Activated naive CD4-positive, alpha-beta T cell treated with anti-CD3 and anti-CD28 coated beads, Interleukin-2, amount 50 U/mL, for 72 hours (primary cell): ENCODE measurements around the gene RNF166. TPM values are rescaled to one million over a fixed set of nuclear protein-coding genes. Genes with fewer than 3 reads are reported as not detected.
A peak's percentile ranks its signal among the peaks of the same experiment; 100 is the strongest.

Source experiments
- ATAC-seq, 2 donors: fragments of 150-1000 bp; cut with Tn5 transposase; 2 replicates each; pipeline ENCODE4 v1.10.0; 2021; ENCODE audit warnings: mild to moderate bottlenecking in 2 of 2, moderate library complexity in 2 of 2
- DNase-seq, 2 donors: peaks; one replicate each; pipeline ENCODE4 v3.0.0; 2021 to 2022; ENCODE audit warnings: low spot score in 2 of 2
- H3K27ac Mint-ChIP-seq, 2 donors: one replicate each; pipeline ENCODE4 v1.8.0; 2022; ENCODE audit warnings: mild to moderate bottlenecking in 2 of 2, mixed read lengths in 2 of 2
- H3K36me3 Mint-ChIP-seq, 2 donors: one replicate each; pipeline ENCODE4 v1.8.0; 2022; ENCODE audit warnings: mixed read lengths in 2 of 2
- H3K9me3 Mint-ChIP-seq, 2 donors: one replicate each; pipeline ENCODE4 v1.8.0; 2022; ENCODE audit warnings: mixed read lengths in 2 of 2
- total RNA-seq, 2 donors: library from RNA; stranded (reverse); gene quantifications; one replicate each; pipeline ENCODE4 v1.2.3, GENCODE V29; 2022

Gene RNF166
- total RNA-seq, 2 donors from 2014 or later = 47.5 to 82.5 TPM

DNA sequence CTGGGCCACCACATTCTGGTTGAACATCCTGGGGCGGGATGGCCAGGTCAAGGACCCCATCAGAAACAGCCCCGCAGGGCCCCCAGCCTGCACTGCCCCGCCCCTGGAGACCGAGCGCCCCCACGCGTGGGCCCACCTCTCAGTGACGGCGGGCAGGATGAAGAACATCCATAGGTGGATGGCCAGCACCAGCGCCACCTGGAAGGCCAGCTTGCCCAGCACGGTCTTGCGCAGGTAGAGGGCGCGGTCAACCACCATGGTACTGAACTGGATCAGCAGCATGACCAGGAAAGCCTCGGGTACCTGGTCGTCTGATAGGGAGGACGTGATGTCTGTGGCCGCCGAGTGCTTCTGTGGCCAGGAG is 13.7 kb upstream of the RNF166 start:
- no peaks in the 10 kb centered on the region for H3K9me3 Mint-ChIP-seq
- no peak for DNase-seq
- no peak overlapping the region for H3K27ac Mint-ChIP-seq
- no peak for ATAC-seq
- H3K36me3 Mint-ChIP-seq = peaks cover 0 to 6% of the 10 kb centered on the region in 2 donors

DNA sequence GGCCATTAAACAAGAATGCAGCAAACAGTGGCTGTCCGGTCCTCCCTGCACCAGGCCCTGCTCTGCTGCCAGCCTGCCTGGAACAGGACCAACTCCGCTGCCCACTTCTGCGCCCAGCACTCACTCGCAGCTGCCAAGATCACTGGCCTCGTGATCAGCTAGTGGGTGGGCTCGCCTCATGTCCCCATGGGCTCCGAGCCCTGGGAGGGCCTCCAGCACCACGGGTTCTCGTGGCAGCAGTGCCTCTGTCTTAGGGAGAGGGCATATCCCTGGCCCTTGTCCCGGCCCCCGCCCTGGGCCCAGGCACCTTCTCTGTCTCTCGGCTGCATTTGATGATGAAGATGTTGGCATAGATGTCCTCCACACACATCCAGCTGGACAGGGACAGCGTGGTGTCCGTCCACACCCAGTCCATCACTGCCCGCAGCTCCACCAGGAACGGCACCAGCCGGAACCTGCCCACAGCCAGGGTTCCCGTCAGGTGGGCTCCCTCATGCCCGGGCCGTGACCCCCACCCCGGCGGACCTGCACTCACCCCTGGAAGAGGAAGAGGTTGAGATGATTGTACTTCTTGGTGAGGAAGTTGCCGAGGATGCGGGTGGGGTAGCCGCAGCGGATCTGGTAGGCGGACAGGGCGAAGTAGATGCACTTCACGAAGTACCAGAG is 13.2 kb upstream of the RNF166 start:
- peaks cover 0 to 6% of the 10 kb centered on the region in 2 donors for H3K36me3 Mint-ChIP-seq
- DNase-seq = no peak
- peak overlapping the region in 1 of 2 donors; percentile 36 for H3K27ac Mint-ChIP-seq
- ATAC-seq = no peak
- no peaks in the 10 kb centered on the region for H3K9me3 Mint-ChIP-seq

DNA sequence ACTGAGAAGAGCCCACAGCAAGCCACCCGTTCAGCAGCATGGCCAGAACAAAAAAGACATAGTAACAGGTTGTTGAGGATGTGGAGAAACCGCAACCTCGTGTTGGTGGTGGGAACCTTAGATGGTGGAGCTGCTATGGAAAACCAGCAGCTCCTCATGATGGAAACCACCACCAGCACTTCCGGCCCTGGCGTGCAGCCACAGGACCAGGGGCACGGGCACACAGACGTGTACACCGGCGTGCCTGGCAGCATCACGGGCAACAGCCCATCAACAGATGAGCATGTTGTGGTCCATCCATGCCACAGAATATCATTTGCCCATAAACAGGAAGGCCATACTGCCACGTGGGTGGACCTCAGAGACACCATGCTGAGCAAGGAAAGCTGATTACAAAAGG is 12.0 kb upstream of the RNF166 start:
- ATAC-seq (no peak), DNase-seq (no peak)
- peak overlapping the region in 1 of 2 donors; percentile 68 for H3K27ac Mint-ChIP-seq
- peaks cover 0 to 6% of the 10 kb centered on the region in 2 donors for H3K36me3 Mint-ChIP-seq
- H3K9me3 Mint-ChIP-seq = no peaks in the 10 kb centered on the region

DNA sequence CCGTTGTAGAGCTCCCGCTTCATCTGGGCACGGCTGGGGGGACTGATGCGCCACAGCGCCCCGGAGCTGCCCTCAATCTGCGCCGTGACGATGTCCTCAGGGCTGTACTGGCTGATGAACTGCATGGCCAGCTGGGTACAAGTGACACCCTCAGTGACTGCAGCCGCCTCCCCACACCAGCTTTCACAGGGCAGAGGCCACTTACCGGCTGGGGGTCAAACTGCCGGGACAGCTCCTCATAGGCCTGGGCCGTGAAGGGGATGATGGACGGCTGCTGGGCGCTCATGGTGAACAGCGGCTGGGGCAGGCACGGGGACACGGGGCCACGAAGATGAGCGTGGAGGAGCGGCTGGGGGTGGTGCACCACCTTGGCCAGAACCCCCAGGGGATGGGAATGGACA is 10.4 kb upstream of the RNF166 start:
- no peak for ATAC-seq

DNA sequence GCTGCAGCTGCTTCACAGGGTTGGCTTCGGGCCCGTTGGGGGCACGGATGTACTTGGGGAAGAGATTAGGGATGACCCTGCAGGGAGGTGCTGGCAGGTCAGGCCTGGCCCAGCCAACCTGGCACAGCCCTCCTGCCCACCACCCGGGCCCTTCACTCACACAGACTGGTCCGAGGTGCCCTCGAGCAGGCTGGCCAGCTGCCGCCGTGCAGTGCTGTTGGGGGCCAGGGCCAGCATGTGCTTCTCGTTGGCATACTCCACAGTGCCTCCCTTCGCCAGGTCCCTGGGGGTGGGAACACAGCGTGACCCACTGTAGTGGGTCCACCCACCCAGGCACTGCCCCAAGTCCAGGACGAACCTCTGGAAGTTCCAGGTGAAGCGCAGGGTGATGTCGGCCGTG is 10.0 kb upstream of the RNF166 start:
- peaks cover 0 to 6% of the 10 kb centered on the region in 2 donors for H3K36me3 Mint-ChIP-seq

More for the DNA sequence above, 10.4 kb upstream of the RNF166 start:
- peaks cover 0 to 6% of the 10 kb centered on the region in 2 donors for H3K36me3 Mint-ChIP-seq
- DNase-seq = no peak
- H3K9me3 Mint-ChIP-seq = no peaks in the 10 kb centered on the region
- H3K27ac Mint-ChIP-seq = no peak overlapping the region

DNA sequence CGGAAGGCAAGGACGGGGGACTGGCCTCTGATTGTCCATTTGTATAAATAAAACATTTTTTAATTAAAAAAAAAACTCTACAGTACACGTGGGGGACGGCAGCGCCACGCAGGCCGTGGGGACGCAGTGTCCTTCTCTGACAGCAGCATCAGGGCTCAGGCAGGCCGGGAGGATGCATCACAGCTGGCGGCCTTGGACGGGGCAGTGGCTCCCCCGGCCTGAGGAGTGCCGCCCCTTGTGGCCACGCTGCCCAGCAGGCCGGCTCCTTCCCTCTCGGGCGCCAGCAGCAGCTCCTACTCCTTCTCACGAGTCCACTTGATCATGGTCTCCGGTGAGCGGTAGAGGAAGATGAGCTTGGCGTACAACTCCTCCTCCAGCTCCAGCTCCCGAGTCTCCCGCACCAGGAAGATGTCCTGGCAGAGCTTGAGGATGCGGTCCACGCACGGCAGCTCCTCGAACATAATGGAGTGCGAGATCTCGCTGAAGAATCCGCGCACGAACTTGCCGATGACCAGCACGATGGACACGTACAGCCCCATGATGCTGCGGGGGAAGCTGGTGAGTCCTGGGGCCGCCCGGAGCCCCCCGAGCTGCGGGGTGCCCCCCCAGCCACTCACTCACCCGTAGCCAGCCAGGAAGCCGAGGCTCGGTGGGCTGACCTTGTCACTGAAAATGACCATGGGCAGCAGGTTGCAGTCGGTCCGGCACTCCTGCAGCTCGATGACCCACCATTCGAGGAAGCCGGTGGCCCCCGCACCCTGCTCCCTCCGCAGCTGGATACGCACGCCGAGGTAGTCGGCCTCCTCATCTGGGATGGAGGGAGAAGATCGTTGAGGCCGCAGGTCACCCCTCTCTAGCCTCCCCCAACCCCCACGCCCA is 9.3 kb upstream of the RNF166 start:
- Mint-ChIP-seq H3K9me3 (no peaks in the 10 kb centered on the region), H3K27ac (no peak overlapping the region), H3K36me3 (peaks cover 0 to 6% of the 10 kb centered on the region in 2 donors)
- no peak for ATAC-seq
- no peak for DNase-seq

More for the DNA sequence above, 10.0 kb upstream of the RNF166 start:
- Mint-ChIP-seq H3K9me3 (no peaks in the 10 kb centered on the region), H3K27ac (no peak overlapping the region)
- no peak for DNase-seq
- ATAC-seq = peak in 1 of 2 donors; percentile 11

DNA sequence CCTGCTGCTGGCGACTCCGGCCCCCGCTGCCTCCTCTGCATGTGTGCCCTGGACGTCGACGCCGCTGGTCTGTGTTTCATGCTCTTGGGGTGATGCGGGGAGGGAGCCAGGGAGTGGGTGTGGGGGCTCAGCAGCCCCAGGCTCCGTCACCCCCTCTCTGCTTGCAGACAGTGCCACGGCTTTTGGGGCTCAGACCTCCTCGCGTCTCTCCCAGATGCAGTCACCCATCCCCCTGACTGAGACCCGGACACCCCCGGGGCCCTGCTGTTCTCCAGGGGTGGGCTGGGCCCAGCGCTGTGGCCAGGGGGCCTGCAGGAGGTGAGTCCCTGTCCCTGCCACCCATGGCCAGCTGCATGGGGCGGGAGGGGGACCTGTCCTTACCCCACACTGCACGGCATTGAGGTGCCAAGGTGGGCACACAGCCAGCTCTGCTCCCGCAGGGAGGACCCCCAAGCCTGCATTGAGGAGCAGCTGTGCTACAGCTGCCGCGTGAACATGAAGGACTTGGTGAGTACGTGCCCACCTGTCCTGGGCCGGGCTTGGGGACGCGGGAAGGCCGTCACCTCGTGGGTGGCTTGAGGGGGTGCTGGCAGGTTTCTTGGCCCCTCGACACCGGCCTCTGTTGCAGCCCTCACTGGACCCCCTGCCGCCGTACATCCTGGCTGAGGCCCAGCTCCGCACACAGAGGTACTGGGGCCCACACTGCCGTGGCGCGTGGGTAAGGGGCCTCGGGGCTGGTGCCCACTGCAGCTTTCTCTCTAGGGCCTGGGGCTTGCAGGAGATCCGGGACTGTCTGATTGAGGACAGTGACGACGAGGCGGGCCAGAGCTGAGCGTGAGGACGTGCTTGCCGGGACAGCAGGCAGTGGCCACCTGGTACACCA is 8.5 kb upstream of the RNF166 start:
- no peaks in the 10 kb centered on the region for H3K9me3 Mint-ChIP-seq

DNA sequence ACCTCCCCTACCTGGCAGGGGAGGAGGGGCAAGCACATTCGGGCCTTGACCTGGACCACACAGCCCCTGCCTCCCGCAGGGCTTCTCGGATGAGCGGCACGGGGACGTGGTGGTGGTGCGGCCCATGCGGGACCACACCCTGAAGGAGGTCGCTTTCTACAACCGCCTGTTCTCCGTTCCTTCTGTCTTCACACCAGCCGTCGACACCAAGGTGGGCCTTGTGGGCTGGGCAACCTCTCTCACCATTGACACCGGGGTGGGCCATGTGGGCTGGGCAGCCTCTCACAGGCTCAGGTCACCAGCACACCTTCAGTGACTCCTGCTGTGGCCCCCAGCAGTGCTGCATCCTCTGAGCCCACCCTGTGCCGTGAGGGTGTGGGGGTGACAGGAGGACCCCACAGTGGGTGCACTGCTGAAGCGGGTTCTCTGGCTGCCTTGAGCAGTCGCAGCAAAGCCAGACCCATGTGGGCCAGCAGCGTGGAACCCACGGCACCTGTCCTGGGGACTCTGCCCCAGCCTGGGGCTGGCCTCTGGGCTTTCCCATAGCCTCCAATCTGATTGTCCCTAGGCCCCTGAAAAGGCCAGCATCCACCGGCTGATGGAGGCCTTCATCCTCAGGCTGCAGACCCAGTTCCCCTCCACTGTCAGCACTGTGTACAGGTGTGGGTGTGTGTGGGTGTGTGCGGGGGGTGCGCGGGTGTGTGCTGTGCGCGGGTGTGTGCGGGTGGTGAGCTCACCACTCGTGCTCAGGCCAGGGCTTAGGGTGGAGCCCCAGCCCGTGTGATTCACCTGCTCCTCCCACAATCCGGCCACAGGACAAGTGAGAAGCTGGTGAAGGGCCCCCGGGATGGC is 7.6 kb upstream of the RNF166 start:
- Mint-ChIP-seq H3K36me3 (peaks cover 0 to 6% of the 10 kb centered on the region in 2 donors), H3K9me3 (no peaks in the 10 kb centered on the region), H3K27ac (no peak overlapping the region)
- ATAC-seq = peak in 1 of 2 donors; percentile 33
- no peak for DNase-seq

More for the DNA sequence above, 8.5 kb upstream of the RNF166 start:
- peaks cover 0 to 6% of the 10 kb centered on the region in 2 donors for H3K36me3 Mint-ChIP-seq
- ATAC-seq (no peak), DNase-seq (no peak)
- no peak overlapping the region for H3K27ac Mint-ChIP-seq

DNA sequence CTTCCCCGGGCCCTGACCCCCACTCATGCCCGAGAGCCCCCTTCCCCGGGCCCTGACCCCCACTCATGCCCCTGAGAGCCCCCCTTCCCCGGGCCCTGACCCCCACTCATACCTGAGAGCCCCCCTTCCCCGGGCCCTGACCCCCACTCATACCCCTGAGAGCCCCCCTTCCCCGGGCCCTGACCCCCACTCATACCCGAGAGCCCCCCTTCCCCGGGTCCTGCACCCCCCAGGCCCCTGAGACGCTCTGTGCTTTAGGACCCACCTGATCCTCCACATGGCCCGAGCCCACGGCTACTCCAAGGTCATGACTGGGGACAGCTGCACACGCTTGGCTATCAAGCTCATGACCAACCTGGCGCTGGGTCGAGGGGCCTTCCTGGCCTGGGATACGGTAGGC is 6.8 kb upstream of the RNF166 start:
- H3K9me3 Mint-ChIP-seq = no peaks in the 10 kb centered on the region
- peaks cover 0 to 6% of the 10 kb centered on the region in 2 donors for H3K36me3 Mint-ChIP-seq

DNA sequence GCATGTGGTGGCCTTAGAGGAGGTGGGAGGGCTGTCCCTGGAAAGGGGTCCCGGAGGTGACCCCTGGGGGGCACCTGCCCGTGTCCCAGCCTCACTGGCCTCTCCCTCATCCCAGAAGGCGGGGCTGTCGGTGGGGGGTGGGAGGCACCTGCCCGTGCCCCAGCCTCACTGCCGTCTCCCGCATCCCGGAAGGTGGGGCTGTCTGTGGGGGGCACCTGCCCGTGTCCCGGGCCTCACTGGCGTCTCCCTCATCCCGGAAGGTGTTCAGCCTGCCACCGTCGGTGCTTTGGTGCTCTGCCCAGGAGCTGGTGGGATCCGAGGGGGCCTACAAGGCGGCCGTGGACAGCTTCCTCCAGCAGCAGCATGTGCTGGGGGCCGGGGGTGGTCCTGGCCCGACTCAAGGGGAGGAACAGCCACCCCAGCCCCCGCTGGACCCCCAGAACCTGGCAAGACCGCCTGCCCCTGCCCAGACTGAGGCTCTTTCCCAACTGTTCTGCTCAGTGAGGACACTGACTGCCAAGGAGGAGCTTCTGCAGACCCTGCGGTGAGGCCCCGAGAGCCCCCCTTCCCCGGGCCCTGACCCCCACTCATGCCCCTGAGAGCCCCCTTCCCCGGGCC is 6.3 kb upstream of the RNF166 start:
- DNase-seq = no peak
- H3K36me3 Mint-ChIP-seq = peaks cover 0 to 6% of the 10 kb centered on the region in 2 donors

More for the DNA sequence above, 6.8 kb upstream of the RNF166 start:
- ATAC-seq = no peak
- H3K27ac Mint-ChIP-seq = no peak overlapping the region
- no peak for DNase-seq

DNA sequence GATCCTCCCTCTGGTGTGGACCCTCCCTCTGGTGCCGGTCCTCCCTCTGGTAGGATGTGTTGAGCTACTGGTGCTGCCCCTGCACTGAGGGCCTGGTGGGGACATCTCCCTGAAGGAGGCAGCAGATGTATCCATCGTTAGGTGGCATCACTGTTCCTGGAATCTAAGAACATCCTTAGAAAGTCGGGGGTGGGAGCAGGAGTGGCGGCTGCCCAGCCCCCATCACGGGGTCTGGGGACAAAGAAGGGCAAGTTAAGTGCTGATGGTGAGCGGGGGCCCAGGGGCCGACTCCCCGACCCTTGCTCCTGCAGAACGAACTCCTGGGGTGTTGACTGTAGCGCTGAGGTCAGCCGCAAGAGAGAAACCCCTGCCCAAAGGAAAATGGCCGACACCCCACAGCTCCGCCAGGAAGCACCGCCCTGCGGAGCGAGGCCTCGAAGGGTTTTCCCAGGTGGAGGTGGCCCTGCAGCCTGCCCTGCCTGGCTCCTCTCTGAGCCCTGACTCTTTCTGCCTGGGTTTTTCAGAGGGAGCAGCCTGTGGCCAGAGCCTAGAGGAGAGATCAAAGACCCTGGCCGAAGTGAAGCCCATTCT is 5.6 kb upstream of the RNF166 start:
- peak overlapping the region in 1 of 2 donors; percentile 60 for H3K27ac Mint-ChIP-seq

More for the DNA sequence above, 6.3 kb upstream of the RNF166 start:
- Mint-ChIP-seq H3K9me3 (no peaks in the 10 kb centered on the region), H3K27ac (peak overlapping the region in 1 of 2 donors; percentile 44)
- no peak for ATAC-seq

DNA sequence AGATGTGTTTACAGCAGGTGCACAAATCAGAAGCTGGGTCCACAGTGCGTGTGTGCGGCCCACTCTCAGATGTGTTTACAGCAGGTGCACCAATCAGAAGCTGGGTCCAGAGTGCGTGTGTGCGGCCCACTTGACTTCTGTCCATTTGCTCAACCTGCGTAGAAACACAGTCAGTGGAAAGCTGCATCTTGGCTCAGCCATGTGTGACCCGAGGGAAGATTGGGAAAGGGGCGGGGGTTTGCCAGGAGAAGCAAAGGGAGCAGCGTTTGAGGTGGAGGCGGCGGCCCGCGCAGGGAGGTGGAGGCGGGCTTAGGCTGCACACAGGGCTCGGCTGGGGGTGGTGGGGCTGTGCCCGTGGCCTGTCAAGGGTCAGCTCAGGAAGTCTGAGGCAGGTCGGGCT is 4.3 kb upstream of the RNF166 start:
- Mint-ChIP-seq H3K9me3 (no peaks in the 10 kb centered on the region), H3K27ac (peak overlapping the region in 1 of 2 donors; percentile 4), H3K36me3 (no peaks in the 10 kb centered on the region)
- ATAC-seq (no peak), DNase-seq (no peak)

More for the DNA sequence above, 5.6 kb upstream of the RNF166 start:
- DNase-seq = no peak
- Mint-ChIP-seq H3K36me3 (peaks cover 0 to under 1% of the 10 kb centered on the region in 2 donors), H3K9me3 (no peaks in the 10 kb centered on the region)
- ATAC-seq = no peak

DNA sequence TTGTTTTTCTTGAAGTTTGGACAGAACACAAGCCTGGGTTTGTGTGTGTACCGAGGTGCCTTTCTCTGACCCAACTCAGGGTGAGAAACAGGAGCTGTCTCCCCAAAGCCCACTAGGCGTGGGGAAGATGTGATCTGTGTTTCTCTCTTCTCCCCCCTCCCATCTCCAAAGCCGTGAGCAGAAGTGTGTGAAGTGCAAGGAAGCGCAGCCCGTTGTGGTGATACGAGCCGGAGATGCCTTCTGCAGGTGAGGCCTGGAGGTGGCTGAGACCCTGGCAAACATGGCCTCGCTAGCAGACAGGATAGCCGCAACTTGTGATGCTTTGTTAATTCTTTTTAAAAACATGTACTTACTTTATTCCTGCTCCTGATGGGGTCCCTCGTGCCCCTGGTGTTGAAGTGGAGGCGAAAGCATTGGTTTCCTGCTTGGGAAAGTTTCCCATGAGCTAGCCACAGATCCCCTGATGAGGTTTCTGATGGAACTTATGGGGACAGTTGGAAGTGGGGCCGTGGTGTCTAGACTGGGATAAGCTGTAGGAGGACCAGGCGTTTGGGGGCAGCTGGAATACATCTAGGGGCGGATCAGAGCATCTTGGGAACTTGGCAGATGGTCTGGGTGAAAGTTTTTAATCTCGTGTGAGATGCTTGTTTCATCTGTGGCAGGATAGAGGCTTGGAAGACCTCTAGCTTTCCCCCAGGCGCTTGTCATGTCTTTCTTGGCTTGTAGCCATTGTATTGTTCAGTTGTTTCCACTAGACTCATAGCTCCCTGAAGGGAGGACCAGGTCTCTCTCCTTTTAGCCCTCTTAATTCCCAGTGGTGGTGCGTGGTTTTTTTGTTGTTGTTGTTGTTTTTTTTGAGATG is 988 bp upstream of the RNF166 start:
- no peak for ATAC-seq
- peaks cover 15% of the 10 kb centered on the region in 2 donors for H3K36me3 Mint-ChIP-seq
- no peaks in the 10 kb centered on the region for H3K9me3 Mint-ChIP-seq
- H3K27ac Mint-ChIP-seq = peak overlapping the region; percentile 82 to 90
- DNase-seq = no peak

DNA sequence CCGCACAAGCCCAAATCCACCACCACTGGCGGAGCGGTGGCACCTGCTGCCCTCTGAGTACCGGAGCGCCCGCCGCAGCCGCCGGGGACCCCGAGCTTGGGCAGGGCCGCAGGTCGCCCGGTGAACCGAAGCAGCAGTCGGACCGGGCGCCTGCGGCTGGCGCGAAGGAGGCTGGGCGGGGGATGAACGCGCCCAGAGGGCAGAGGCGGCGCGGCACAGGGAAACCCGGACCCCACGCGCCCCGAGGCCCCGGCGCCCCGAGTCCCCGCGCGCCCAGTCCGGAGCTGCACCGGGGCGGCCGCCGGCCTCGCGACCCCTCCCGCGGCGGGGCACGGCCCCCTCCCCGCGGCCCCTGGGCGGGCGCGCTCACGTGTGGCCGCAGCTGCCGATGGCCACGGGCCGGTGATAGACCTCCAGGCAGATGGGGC is 393 bp downstream of the RNF166 start:
- DNase-seq (no peak), ATAC-seq (peak in 1 of 2 donors; percentile 3)
- Mint-ChIP-seq H3K27ac (peak overlapping the region; percentile 82 to 92), H3K36me3 (peaks cover 15% of the 10 kb centered on the region in 2 donors), H3K9me3 (no peaks in the 10 kb centered on the region)
